Stimulated activated CD4-positive, alpha-beta T cell treated with anti-CD3 and anti-CD28 coated beads, Interleukin-1b, Interleukin-23, amount 100 ng/mL, for 1 hour (primary cell): ENCODE results near the gene PTPRZ1.

Source experiments
- DNase-seq, 2 donors: peaks; one replicate each; pipeline ENCODE4 v3.0.0-alpha.2; 2020; ENCODE audit warnings: low read depth in 2 of 2

PTPRZ1 gene

DNA sequence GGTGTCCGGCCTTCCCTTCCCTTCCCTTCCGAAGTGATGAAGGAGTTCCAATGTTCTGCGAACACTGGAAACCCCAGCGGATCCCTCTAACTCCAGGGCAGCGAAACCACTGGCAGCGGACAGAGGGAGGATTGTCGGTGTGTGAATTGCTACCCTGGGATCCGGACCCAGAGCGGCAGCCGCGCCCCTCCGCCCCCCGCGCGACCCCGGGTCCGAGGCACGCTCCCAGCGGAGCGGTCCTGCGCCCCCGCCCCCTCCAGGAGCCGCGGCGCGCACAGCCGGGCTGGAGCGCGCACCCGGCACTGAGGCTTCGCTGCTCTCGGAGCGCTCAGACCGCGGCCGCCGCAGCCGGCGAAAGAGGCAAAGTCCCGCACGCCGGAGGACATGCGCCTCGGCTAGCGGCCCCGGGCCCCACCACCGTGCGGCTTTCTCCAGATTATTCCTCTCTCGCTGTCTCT lies at the start of gene PTPRZ1:
PTPRZ1 (plus strand) TSS at position 331 of the 458 bp plus-strand sequence. CDS start 339 bp downstream, outside the sequence.
- DNase-seq = no peak

GRCh38 chr7:121824276-121824675 lies 48.7 kb upstream of the PTPRZ1 start:
- DNase-seq = no peak

- DNase-seq = no peak
These were observed 41.6 kb upstream of the PTPRZ1 start for GRCh38 chr7:121831351-121831750.

DNA sequence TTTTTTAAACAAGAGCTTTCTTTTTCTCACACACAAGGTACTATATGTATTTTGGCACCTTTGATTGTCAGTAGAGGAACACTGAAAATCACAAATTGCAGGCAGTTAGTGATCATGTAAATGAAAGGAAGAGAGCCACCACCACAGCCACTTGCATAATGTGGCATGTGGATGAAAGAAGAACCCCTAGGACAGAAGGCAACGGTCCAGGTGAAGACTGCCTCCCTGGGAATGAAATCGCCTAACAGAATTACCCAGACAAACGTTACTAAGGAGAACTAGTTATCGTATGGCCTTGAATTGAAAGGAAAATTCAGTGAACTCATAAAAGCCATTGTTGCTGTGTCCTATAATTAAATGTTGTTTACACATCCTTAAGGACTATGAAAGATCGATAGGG lies 41.2 kb upstream of the PTPRZ1 start:
- no peak for DNase-seq

DNA sequence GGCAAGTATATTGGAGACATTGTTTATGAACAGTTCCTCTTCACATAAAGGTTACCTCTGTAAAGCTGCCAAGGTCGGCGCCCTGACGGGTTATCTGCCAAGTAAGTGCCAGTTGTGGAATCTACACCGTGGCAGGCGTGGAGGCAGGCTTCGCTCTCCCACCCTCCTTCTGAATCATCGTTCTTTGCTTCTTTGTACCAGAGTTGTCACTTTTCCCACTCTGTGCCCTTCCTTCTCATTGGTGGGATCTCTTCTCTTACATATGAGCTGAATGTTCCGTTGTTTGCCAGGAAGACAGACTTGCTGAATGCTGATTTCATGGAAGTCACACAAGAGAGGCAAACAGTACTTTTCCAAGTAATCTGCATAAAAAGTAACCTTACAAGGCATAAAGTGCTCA lies 40.6 kb upstream of the PTPRZ1 start:
- no peak for DNase-seq

DNA sequence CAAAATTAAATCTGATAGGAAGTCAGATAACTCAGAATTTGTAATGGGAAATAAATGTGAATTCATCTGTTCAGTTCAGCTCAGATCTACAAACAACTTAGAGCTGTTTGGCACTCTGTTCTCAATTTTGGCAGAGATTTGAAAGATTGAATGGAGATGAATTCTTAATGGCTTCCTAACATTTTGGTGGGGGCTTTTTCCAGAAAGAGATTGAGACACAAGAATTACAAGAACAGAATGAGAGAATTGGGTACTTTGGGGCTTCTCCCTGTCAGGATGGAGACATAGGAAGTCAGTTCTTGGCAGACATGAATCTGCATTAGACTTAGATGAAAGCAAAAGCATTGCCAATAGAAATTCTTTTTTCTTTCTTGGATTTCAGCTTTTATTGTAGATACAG lies 39.0 kb upstream of the PTPRZ1 start:
- DNase-seq = no peak

DNA sequence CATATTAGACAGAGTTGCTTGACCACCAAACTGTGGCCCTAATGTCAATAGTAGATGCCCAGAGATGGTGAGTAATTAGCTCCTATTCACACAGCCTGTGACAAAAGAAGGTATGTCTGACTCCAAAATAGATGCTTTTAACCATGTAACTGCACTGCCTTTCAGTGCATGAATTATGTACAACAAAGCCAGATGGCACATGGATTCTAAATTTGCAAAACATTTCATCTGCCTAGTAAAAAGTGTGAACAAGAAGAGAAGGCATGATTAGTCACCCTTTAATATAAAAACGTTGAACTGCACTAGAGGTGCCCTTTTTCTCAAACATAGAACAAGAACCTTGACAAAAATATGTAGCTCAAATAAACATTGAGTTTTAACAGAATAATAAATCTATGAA lies 35.5 kb upstream of the PTPRZ1 start:
- no peak for DNase-seq

- DNase-seq = no peak
These were observed 25.9 kb upstream of the PTPRZ1 start for GRCh38 chr7:121847041-121847440.

GRCh38 chr7:121853307-121853706 lies 19.7 kb upstream of the PTPRZ1 start:
- DNase-seq = no peak

- no peak for DNase-seq
These were observed 12.0 kb upstream of the PTPRZ1 start for GRCh38 chr7:121860953-121861352.

- no peak for DNase-seq
These were observed 10.4 kb upstream of the PTPRZ1 start for GRCh38 chr7:121862591-121862990.

GRCh38 chr7:121871188-121871587 lies 1.8 kb upstream of the PTPRZ1 start:
- no peak for DNase-seq

DNA sequence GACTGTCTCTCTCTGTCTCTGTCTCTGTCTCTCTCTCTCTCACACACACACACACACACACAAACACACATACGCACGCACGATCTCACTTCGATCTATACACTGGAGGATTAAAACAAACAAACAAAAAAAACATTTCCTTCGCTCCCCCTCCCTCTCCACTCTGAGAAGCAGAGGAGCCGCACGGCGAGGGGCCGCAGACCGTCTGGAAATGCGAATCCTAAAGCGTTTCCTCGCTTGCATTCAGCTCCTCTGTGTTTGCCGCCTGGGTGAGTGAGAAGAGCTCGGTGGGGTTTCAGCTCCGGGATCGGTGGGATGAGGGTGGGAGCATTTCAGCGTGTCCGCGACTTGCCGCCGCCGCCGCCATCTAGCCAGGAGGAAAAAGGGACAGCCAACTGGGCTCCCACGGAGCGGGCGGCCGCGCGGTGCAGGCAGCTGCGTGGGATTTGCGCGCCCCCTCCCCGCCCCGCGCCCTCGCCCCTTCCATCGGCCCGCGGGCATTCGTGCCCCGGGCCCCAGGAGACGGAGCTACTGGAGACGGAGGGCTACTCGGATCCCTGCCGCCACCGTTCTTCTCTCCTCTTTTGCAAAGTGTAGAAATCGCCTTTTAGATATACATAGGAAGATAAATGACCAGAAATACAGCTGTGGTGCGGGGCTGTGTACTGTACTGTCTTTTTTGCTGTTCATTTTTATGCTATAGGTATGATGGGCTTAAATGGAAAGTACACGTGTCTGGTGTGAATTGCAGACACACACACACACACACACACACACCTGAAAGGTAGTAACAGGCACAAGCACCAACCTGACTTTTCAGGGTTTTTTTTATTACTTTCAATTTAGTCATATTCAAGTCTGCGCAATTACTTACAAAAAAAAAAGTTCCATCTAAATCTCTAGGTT lies 581 bp downstream of the PTPRZ1 start:
- no peak for DNase-seq

- no peak for DNase-seq
These were observed 1.3 kb downstream of the PTPRZ1 start for GRCh38 chr7:121874298-121874697.

- no peak for DNase-seq
These were observed 2.2 kb downstream of the PTPRZ1 start for GRCh38 chr7:121875203-121875602.

DNA sequence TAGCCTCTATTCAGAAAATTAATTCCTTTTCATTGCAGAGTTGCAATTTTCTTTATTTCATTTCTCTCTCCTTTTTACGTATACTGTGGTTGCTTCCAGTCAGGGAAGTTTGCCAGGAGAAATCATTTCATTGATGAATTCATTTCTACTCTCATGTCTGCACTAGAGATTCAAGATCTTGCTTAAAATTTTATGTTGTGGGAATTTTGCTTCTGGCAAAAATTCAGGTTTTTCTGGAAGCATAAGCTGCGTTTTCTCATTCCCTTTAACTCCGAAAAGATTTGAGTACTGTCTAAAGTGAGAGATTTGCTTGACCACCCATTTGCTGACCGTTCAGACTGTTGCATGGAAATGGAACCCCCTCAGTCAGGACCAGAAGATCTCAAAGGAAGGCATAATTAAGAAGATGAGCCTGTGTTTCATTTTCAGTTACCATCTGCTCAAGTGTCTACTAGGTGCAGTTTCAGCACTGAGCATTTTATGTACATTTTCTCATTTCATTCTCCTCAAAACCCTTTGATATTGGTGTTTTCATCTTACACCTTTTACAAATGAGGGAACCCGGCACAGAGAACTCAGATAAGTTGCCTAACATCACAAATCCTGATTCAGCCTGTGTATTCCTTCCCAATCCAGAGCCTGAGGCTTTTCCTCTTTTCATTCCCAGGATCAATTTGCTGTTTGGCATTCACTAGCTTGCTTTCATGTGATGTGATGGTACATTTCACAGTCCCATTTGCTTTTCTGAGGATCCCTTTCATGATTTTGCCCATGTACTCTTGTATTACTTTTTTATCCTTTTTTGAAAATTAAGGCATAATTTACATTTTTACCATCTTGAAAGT lies 3.9 kb downstream of the PTPRZ1 start:
- no peak for DNase-seq

- no peak for DNase-seq
These were observed 6.0 kb downstream of the PTPRZ1 start for GRCh38 chr7:121878918-121879464.

DNA sequence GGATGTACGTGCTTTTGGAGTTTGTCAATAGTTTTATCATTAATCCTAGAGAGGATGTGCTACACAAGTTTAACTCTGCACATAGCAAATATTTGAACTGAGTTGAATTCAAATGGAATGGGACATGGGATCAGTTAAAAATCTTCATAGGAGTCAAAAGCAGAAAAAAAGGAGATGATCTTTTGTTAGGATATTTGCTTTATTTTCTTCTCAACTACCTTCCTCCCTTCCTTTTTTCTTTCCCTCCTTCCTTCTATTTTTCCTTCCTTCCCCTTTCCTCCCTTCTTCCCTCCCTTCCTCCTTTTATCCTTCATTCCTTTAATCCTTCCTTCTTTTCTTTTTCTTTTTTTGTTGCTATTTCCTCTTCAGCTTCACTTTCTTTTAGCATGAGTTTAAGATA lies 6.6 kb downstream of the PTPRZ1 start:
- DNase-seq = no peak

GRCh38 chr7:121882731-121883130 lies 9.8 kb downstream of the PTPRZ1 start:
- DNase-seq = no peak

DNA sequence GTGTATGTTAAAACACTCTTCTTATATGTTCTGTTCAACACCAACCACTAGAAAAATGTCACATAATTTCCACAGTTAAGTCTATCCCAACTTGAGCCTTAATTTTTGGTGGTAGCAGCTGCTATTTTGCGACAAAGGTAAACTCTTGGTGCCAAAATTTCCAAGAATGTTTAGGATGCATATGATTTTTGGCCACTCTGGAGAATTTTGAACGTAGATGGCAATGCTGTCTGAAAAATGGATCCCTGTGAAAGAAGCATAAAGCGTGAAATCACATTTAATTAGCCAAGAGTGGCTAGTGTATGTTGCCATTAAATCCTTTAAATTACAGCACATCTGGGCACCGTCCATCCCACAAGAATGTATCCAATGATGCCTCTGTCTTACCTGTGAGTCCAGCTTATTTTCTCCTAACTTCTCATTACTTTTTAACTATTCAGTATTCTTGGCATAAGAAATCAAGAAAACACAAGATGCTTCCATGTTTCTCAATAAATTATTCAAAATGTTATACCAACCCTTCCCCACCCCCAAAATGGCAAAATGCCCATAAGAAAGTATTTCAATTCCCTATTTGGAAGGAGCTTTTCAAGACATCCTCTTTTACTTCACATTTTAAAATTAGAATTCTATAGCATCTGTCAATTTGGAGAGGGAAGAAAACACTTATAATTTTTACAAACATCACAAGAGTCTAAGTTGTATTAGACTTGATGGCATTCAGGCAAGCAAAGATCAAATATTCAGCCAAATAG lies 12.4 kb downstream of the PTPRZ1 start:
- DNase-seq = no peak

DNA sequence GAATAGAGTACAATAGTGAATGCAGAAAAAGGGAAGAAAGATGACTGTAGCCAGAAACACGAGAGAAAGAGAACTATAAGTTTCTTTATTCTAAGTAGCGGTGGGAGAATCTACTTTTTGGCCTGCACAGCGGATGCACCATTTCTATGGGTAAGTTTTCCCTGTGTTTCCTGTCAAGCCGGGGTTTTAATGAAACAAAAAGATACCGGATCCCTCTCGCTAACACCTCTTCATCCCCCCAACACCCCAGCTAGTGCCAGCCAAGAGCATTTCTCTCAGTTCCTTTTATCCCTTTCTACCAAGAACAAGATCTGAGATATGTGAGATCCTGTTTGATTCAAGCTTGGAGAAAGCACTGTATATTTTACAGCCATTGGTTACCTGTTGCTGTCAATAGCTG lies 14.7 kb downstream of the PTPRZ1 start:
- DNase-seq = no peak

GRCh38 chr7:121890833-121891232 lies 17.9 kb downstream of the PTPRZ1 start:
- no peak for DNase-seq
